Dermis microvascular lymphatic vessel endothelial cell (primary cell): ENCODE measurements around the gene PSORS1C1. TPM values are rescaled to one million over a fixed set of nuclear protein-coding genes. Genes with fewer than 3 reads are reported as not detected.
A peak's percentile ranks its signal among the peaks of the same experiment; 100 is the strongest.

ENCODE experiments used
- DNase-seq, 2 donors: peaks; one replicate each; pipeline versions ENCODE4 v3.0.0 to v3.0.0-alpha.2; 2010; ENCODE audit warnings: low read depth in 2 of 2
- total RNA-seq: library from RNA; depleted of rRNA; stranded (reverse); fragments of >200 nt; gene quantifications from 2 replicates; pipeline ENCODE4 v1.2.1, GENCODE V29; 2014

PSORS1C1 gene
- total RNA-seq, 1 donor from 2014 or later = 3.7 TPM

GRCh38 chr6:31125586-31126363 lies 11.2 kb downstream of the PSORS1C1 start:
- peak in 1 of 2 donors; percentile 37 for DNase-seq

GRCh38 chr6:31126396-31127175 lies 12.0 kb downstream of the PSORS1C1 start:
- DNase-seq = no peak

- DNase-seq = peak in 1 of 2 donors; percentile 50
Measured at GRCh38 chr6:31128093-31128676, 13.6 kb downstream of the PSORS1C1 start.

GRCh38 chr6:31129130-31129529 lies 14.5 kb downstream of the PSORS1C1 start:
- DNase-seq = no peak

GRCh38 chr6:31130751-31131150 lies 16.2 kb downstream of the PSORS1C1 start:
- no peak for DNase-seq

GRCh38 chr6:31131595-31131994 lies 17.0 kb downstream of the PSORS1C1 start:
- no peak for DNase-seq

GRCh38 chr6:31132806-31133205 lies 18.2 kb downstream of the PSORS1C1 start:
- no peak for DNase-seq

- DNase-seq = no peak
Measured at GRCh38 chr6:31135710-31136109, 21.1 kb downstream of the PSORS1C1 start.

- no peak for DNase-seq
Measured at GRCh38 chr6:31138982-31139381, 24.4 kb downstream of the PSORS1C1 start, which contains the start of gene PSORS1C2. Gene PSORS1C2 (minus strand): TSS chr6:31139066. CDS start chr6:31139026, 40 bp downstream.

GRCh38 chr6:31139599-31139998 lies 25.0 kb downstream of the PSORS1C1 start:
- DNase-seq = no peak

GRCh38 chr6:31140643-31141042 lies 26.0 kb downstream of the PSORS1C1 start:
- DNase-seq = no peak

- DNase-seq = no peak
Measured at GRCh38 chr6:31142361-31142761, 27.8 kb downstream of the PSORS1C1 start.

- DNase-seq = peak in 1 of 2 donors; percentile 19
Measured at GRCh38 chr6:31143148-31143547, 28.5 kb downstream of the PSORS1C1 start.

GRCh38 chr6:31144296-31144969 lies 29.8 kb downstream of the PSORS1C1 start:
- DNase-seq = no peak

GRCh38 chr6:31144970-31145340 lies 30.4 kb downstream of the PSORS1C1 start:
- DNase-seq = no peak

- no peak for DNase-seq
Measured at GRCh38 chr6:31145386-31145785, 30.8 kb downstream of the PSORS1C1 start.

GRCh38 chr6:31149827-31150447 lies 35.3 kb downstream of the PSORS1C1 start:
- no peak for DNase-seq

- no peak for DNase-seq
Measured at GRCh38 chr6:31152781-31153180, 38.2 kb downstream of the PSORS1C1 start.

GRCh38 chr6:31154436-31154835 lies 39.8 kb downstream of the PSORS1C1 start:
- DNase-seq = no peak

- no peak for DNase-seq
Measured at GRCh38 chr6:31156641-31157040, 42.0 kb downstream of the PSORS1C1 start.

- no peak for DNase-seq
Measured at GRCh38 chr6:31157513-31158139, 43.0 kb downstream of the PSORS1C1 start, which contains the start of gene CCHCR1. Gene CCHCR1 (minus strand): TSS chr6:31157802. CDS start chr6:31157600, 202 bp downstream.
